ENCODE measurements around the gene GZMM. TPM values are rescaled to one million over a fixed set of nuclear protein-coding genes. Genes with fewer than 3 reads are reported as not detected.

Gene GZMM
- total RNA-seq, 1 experiment from 2014 or later, result 0.59 TPM

DNA sequence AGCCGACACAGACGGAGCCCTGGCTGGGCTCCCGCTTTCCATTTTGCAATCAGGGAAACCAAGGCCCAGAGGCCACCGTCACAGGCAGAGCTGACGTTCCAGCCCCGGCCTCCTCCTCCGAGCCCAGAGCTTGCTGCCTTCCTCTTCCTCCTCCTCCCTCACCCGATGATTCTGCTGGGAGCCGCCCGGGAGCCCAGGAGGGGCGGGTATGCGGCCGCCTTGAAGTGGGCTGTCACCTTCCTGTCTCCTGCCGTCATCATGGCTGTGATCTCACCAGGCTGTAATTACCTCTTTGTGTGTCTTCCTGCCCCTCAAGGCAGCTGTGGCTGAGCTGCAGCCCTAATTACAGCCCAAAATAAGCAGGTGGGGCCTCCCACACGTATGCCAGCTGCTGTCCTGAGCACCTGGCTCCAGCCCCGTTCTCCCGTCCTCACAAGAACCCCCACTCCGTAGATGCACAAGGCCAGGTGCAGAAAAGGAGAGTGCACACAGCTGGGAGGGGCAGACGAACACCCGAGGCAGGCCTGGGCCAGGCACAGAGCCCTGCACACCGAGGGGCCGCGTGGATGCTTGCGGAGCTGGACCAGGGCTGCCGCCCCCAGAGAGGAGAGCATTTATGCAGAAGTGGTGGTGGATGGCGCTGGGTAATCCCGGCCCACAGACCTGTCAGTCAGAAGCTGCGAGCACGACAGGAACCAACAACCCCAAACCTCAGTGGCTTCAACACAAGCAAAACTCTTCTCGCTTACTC, 32.6 kb upstream of the GZMM start:
- H2AFZ ChIP-seq (ENCODE audit: low read depth, low read length, poor library complexity, severe bottlenecking), result no peak overlapping the region
- H3K4me1 ChIP-seq (ENCODE audit: control insufficient read depth in 1 of 2, insufficient read depth in 2 of 2, low read length in 2 of 2), result peaks cover 22 to 46% of the 10 kb centered on the region in 2 experiments
- no peaks in the 10 kb centered on the region for H3K9me3 ChIP-seq (ENCODE audit: control insufficient read depth in 1 of 2, insufficient read depth in 1 of 2, low read depth in 1 of 2, low read length in 2 of 2)
- ChIA-PET POLR2A (interaction anchor here (0.8 to 1.6 kb wide), 5 partner anchors 10 to 45 kb away, joined by 3 to 10 read pairs (median 3); no protein-coding TSS in a partner anchor), RAD21 (ENCODE audit: low non-redundant PET in 1 of 2, low total read pairs in 2 of 2, uncharacterized antibody in 2 of 2, unreplicated experiment in 2 of 2) (interaction anchor here in 1 of 2 experiments (1.0 to 1.5 kb wide), 2 partner anchors 21 to 22 kb away, joined by 3 to 5 read pairs; partner anchors contain the start of gene CDC34), CTCF (interaction anchor here (0.6 to 2.6 kb wide), 21 partner anchors 10 to 393 kb away, joined by 3 to 28 read pairs (median 4); partner anchors contain the start of genes BSG, CDC34, MADCAM1 and POLRMT)
- peak overlapping the region; percentile 42 for H3K9ac ChIP-seq (ENCODE audit: low read length)
- H3K27me3 ChIP-seq (ENCODE audit: insufficient read depth, low read length), result no peaks in the 10 kb centered on the region
- H3K9me2 ChIP-seq (ENCODE audit: insufficient read depth), result no peaks in the 10 kb centered on the region
- DNase-seq (ENCODE audit: low read depth, low spot score) (peak; percentile 83), ATAC-seq (peak; percentile 47)
- peak overlapping the region; percentile 34 to 49 for H3K4me3 ChIP-seq (replicated peaks in 1 of 2; ENCODE audit: low read depth in 1 of 2, low read length in 2 of 2)
- H3K79me2 ChIP-seq (ENCODE audit: insufficient read depth, low read length), result peaks cover 11% of the 10 kb centered on the region; the same call in 1 of the 2 replicates
- peak; percentile 81 for TF ChIP-seq SP1 (IDR thresholded peaks at IDR 0.05; ENCODE audit: low read depth)
- TF ChIP-seq SRF (IDR thresholded peaks at IDR 0.05; ENCODE audit: low read depth), result no peak
- TF ChIP-seq TCF7L2 (IDR thresholded peaks at IDR 0.05; ENCODE audit: borderline replicate concordance, extremely low read depth, insufficient read depth, insufficient read length), result peak; percentile 99
- TF ChIP-seq EGR1 (IDR thresholded peaks at IDR 0.05; ENCODE audit: low read depth), result no peak; the same call in 1 of the 2 replicates
- no peak for TF ChIP-seq CEBPB (IDR thresholded peaks at IDR 0.05; ENCODE audit: low read depth)
- TF ChIP-seq, protein P1, sequence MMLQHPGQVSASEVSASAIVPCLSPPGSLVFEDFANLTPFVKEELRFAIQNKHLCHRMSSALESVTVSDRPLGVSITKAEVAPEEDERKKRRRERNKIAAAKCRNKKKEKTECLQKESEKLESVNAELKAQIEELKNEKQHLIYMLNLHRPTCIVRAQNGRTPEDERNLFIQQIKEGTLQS (IDR thresholded peaks at IDR 0.05), result no peak
- peak; percentile 57 for TF ChIP-seq POLR2AphosphoS5 (IDR thresholded peaks at IDR 0.05; ENCODE audit: low read depth, low read length)
- TF ChIP-seq YY1 (IDR thresholded peaks at IDR 0.05; ENCODE audit: extremely low read depth, insufficient replicate concordance, low read depth, low read length), result peak; percentile 59
- BruUV-seq (replicated peaks), result no TSS peak
- peak overlapping the region; percentile 78 for H3K4me2 ChIP-seq (ENCODE audit: low read length)
- H4K20me1 ChIP-seq (ENCODE audit: insufficient read depth), result no peaks in the 10 kb centered on the region
- intact Hi-C loops (cut with micrococcal nuclease), result no loop called here
- peaks cover 0 to 10% of the 10 kb centered on the region in 2 experiments; a peak in 1 of 4 replicates for H3K36me3 ChIP-seq (ENCODE audit: control insufficient read depth in 1 of 2, insufficient read depth in 2 of 2, low read length in 2 of 2)
- H3K27ac ChIP-seq (ENCODE audit: low read depth, low read length), result peak overlapping the region; percentile 79

Measured in HCT116 (cell line).